GM18511 (cell line): ENCODE measurements around the gene MDM1.

Experiments
- ATAC-seq: cut with Tn5 transposase; IDR thresholded peaks from one replicate; pipeline ENCODE4 v1.9.1; 2021; ENCODE audit warnings: mild to moderate bottlenecking, moderate library complexity; ENCODE audit not compliant: unreplicated experiment

Gene MDM1

DNA sequence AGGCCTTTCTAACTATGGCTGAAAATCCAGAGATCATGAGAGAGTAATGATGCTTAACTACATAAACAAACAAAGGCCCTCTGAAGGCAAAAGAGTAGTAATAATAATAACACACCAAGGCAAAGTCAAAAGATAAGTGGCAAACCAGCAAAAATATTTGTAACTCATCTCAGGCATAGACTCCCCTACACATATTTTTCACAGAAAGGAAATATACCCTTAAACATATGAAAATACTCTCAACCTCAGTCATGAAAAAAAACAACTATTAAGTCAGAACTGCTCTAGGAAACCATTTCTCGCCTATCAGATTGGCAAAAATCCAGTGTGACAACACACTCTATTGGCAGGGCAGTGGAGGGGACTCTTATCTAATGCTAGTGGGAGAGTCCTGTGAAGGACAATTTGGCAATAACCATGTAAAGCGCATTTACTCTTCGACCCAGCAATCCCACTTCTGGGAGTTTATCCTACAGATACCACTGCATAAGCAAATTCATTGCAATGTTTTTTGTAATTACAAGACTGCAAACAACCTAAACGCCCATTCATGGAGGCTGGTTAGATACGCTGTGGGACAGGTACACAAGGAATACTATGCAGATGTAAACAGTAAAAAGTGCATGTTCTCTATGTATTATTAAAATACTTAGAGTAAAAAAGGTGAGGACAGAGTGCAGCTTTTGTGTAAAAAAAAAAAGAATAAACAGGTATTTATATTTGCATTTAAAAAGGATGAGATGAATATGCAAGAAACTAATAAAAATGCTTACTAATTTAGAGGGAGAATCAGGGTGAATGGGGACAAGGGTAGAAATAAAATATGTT, 52.7 kb downstream of the MDM1 start:
- no peak for ATAC-seq

DNA sequence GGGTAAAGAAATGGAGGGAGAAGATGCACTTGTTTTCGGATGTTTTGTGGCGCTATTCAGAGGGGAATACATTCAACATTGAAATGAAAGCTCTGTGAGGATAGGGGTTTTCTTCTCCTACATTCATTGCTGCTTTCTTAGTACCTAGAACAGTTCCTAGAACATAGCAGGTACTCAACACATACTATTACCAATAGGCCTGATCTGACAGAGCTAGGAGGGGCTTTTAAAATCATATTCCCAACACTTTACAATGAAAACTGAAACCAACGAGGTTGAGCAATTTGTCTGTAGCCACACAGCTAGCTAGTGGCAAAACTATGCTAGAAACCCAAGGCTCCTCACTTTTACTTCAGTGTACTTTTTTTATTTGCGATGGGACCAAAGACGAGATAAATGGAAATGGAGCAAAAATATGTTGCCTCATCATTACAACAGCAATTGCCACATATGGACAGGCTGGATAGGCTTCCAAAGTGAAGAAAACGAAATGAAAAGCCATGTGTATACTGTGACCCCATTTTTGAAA, 55.7 kb downstream of the MDM1 start:
- no peak for ATAC-seq

DNA sequence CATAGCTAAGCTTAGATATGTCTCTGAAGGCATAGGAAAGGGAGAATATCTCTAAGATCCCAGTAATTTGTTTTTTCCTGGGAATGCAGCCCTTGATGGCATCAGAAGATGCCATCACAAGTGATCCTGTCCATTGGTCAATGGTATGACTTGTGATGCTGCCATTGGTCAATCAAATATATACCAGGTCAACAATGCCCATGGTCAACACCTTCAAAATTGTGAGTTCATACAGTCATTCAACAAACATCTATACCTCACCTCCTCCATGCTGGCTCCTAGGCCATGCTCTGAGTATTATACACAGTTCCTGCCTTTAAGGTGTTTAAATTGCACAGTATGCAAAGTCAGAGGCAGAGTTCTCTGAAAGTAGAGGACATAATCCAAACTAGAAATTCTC, 59.4 kb downstream of the MDM1 start:
- ATAC-seq: no peak

DNA sequence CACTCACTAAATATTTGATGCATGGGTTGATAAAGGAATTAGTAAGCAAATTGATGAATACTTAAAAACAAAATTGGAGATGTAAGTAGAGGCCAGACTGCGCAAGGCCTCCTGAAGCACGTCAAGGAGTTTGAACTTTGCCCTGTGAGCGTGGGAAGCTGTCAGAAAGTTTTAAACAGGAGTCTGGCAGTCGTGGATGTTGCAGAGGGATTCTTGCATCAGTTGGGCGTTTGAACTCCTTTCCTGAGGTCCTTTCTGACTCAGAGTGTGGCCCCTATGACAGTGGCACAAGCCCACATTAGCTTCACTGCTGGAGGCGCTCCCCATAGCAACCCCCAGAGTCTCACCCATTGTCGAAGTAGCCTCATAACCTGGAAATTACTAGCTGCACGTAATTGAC, 60.8 kb downstream of the MDM1 start:
- ATAC-seq: no peak

DNA sequence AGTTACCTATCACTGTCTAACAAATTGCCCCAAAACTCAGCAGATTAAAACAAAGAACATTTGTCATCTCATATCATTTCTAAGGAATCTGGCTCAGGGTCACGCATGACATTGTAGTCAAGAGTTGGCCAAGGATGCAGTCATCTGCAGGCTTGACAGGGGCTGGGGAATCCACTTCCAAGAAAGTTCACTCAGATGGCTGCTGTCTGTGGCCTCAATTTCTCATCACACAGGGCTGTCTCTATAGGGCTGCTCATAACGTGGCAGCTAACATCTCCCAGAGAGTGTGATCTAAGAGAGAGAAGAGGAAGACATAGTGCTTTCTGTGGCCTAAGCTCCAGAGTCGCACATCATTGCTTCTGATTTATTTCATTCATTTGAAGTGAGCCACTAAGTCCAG, 61.8 kb downstream of the MDM1 start:
- no peak for ATAC-seq

DNA sequence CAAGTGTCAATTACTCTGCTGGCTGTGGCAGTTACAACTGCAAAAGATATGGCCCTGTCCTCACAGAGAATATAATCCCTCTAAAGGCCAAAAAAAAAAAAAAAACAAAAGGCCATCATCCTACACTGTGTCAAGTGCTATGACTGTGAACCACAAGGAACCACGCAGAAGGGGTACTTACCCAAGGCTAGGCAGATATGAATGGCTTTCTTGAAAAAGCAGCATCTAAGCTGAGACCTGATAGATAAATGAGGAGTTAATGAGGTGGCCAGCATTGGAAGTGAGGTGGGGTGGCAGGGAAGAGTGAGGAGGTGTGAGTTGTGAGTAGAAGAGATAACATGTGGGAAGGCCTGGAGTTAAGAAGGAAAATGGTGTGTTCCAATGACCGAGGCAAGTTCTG, 62.4 kb downstream of the MDM1 start:
- no peak for ATAC-seq

DNA sequence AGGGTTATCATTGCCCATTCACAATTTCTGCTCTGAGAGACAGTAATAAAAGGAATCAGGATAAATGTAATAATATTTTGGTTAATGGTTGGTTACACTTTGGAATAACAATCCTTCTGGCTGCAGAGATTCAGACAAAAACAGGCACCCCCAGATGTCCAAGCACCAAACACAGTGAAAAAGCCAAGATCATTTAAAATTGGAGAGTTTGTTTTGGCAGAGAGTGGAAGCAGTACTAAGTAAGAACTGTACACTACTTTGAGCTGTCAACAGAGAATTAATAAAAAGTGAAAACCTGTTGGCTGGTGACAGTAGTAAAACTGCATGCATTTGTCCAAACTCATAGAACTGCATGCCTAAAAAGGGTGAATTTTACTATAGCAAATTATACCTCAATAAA, 63.2 kb downstream of the MDM1 start:
- ATAC-seq: no peak

DNA sequence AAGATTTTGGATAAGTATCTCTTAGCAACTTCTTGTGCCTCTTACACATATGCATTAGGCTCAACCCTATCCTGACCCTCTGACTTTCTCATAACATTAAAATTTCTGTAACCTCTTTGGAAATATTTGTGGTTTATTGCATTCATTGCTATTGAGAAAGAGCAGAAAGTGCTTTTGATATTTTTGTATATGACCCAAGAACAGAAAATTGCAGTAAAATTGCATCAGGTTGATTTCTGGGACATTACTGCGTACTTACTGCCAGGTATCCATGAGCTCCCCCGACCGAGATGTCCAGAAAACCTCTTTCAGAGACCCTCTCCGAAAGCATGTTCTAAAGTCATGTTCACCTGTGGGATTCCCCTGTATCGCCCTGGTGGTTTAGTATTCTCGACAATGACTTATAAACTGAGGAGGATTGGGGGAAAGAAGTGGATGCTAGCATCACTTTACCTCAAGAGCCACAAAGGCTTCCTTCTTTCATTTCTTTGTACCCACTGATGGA, 64.2 kb downstream of the MDM1 start:
- ATAC-seq: no peak

DNA sequence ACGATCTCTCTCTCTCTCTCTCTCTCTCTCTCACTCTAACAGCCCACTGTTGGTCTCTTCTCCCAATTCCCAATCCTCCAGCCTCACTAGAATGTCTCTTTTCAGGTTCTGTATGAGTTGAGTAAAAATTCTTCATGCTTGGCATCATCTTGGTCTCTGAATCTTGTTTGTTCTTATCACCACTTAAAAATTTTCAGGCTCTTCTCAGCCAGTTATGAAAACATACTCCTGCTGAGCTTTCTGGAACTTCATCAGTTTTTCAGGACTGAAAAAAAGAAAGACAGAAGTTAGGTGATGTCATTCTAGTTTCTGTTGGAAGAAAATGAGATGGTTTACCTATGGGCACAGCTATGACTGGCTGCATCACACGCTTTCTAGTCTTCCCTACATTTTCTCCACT, 67.3 kb downstream of the MDM1 start:
- ATAC-seq: no peak

DNA sequence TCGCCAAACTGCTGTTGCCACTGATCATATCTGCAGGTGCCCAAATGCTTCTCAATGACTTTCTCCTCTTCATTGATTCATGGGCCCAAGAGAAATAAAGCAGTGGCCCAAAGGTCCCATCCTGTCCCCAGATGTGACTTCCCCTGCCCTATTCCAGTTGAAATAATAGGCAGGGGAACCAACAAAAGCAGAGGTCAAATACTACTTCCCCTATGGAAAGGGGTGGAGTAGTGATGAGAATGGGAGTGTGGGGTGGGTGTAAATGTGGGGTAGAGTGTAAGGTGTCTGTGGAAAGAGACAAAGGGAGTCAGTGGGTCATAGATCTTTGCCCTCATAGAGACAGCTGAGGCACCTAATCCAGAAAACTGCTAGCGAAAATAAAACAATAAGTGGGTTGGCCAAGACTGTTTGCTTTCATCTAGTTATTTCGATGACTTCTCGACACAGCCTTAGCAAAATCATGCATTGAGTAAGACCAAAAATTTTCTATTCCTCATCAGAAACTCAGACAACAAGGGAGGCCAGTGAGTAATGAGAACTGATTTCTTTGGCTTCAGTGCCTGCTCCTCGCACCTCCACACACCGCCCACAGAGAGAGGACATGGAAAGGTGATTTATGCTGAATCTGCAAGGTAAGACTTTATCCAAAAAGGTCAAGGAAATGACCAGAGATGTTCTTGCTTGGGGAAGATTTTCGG, 67.9 kb downstream of the MDM1 start:
- ATAC-seq: no peak

DNA sequence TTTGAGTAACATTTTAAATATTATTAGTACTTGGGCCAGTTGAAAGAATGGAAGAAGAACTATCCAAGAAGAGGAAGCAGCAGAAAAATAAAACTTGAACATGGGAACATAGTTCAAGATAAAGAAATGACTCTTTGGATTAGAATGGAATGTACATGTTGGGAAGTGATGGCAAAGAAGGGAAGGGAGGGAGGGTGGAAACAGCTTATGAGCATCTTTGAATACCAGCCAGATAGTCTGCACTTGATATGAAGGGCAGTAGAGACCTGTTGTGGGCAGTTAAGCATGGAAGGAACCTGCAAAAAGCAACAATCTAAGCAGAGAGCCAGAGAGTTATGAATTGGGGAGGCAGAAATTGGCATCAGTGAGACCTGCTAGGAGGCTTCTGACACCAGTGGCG, 68.8 kb downstream of the MDM1 start:
- ATAC-seq: no peak

DNA sequence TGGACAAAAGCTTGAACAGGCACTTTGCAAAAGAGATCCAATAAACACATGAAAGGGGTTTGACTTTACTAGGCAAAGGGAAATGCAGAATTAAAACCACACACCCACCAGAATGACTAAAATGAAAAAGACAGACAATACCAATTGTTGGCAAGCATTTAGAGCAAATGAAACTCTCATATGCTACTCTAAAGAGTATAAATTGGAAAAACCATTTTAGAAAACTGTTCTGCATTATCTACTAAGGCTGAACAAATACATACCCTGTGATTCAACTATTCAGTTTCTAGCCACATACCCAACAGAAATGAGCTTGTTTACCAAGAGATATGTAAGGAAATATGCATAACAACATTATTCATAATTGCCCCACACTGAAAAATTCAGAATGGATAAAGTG, 70.3 kb downstream of the MDM1 start:
- ATAC-seq: no peak

DNA sequence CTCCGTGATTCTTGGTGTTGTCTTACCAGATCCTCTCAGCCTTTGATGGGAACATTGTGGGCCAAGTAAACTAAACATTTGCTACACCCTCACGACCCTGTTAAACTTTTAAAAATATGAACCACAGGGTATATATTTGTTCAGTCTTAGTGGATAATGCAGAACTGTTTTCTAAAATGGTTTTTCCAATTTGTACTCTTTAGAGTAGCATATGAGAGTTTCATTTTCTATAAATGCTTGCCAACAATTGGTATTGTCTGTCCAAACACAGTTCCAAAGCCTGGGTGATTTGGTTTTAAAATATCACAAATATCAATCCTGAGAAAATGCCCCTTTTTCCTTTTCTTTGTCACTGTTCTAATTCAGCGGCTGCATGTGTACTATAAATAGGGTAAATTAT, 72.0 kb downstream of the MDM1 start:
- no peak for ATAC-seq

DNA sequence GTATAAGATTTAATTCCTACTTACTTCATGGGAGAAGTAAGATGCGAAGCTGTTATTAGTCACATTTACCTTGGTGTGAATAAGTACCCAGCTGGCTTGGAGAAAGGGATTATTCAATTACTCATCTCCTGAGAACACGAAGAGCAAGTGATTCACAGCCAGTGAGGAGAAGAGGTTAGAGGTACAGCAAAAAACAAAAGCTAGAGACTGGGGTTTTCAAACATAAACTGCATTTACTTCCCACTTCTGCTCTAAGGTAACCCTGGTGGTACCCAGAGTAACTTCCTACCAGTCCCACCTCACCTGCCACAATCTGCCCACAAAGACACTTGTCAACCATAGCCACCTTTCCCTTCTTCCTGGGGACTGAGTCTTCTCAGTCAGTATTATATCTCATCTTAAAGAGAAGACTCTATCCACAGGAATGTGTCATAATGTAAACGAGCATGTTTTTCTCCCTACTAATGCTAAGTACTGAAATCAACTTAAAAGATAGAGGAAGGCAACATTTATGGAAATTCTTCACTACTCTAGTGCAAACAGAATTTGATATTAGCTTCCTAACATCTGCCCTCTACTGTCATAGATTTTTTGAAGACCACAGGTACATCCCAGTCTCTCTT, 72.7 kb downstream of the MDM1 start:
- no peak for ATAC-seq

DNA sequence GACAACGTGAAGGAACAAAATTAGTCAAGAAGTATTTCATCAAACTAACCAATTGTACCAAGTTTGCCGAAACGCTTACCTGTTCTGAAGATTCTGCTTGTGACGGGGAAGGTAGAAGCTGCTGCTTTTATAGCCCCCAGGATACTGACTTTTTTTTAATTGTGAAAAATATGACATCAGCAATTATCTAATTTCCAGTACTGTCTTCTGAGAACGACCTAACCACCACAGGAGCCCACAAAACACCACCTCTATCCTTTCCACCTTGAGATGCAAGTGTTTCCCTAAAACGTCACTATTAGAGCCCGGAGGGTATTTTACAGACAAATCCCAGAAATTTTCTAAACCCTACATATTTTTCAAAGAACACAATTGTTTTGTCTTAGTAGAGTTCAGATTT, 78.7 kb downstream of the MDM1 start, which contains the start of gene IL22:
Gene IL22 (minus strand): TSS at position 101 of the 400 bp plus-strand sequence. CDS start 156 bp downstream, outside the sequence.
- ATAC-seq: no peak

DNA sequence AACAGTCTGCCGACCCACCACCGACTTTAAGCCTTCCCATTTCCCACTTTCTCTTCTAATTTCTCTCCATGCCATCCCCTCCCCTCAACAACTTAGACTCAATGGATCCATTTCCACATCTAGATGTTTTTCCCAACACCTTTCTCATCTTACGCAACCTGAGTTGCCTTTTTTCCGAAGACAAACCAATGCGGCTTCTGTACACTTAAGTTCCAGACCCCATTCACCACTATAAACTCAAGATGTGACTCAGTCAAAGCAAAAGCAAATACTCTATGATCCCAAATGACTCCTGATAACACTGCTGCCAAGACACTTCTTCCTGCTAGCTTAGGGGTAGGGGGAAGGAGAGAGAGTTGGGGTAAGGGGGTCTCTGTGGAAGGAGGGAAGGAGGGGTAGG, 80.1 kb downstream of the MDM1 start:
- ATAC-seq: no peak

DNA sequence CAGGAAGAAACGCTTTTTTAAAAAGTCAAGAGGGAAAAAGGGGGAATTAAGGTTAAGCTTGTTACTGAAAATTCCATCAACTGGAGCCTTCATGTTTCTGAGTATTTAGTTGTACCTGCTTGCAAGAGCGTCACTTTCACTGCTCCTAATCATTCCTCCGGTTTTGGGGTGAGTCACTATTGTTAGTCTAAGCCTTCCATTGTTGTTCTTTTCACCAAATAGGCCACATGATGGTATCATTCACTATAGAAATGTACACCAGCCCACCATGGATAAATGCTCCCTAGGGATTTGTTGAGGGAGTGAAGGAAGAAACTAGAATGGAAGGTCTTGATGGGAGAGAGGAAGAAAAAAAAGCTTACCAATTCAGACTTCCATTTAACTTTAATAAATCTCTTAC, 81.7 kb downstream of the MDM1 start:
- no peak for ATAC-seq

DNA sequence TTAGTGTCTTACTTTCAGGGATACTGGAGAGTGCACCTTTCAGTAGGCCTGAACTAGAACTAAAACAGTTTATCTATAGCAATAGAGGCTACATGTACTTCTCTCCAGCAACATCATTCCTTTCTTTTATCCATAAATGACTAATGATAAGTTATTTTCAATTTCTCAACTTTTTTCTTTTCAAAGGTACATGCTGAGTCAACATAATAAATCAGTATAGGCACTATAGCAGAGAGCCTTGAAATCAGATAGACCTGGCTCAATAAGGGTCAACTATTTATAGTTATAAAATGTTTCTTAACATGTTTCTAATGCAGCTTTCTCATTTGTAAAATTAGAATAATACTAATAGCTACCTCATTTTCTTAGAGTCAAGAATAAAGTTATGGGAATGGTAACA, 84.4 kb downstream of the MDM1 start:
- ATAC-seq: no peak

DNA sequence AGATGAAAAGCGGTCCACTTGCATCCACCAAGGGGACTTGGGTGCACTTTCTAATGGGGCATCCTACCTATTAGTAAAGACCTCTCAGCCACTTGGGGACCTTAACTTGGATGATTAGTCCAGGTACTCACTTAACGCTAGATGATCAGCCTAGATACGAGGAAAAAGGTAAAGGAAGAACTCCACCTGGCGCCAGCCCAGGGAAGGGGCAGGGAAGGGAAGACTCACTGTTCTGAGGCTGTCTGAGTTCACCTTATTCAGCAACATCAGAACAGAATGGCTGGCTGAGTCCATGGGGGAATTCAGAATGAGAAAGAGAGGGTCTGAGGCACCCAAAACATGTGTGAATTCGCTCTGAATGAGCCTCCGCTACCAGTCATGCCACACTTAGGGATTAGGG, 85.8 kb downstream of the MDM1 start:
- no peak for ATAC-seq

DNA sequence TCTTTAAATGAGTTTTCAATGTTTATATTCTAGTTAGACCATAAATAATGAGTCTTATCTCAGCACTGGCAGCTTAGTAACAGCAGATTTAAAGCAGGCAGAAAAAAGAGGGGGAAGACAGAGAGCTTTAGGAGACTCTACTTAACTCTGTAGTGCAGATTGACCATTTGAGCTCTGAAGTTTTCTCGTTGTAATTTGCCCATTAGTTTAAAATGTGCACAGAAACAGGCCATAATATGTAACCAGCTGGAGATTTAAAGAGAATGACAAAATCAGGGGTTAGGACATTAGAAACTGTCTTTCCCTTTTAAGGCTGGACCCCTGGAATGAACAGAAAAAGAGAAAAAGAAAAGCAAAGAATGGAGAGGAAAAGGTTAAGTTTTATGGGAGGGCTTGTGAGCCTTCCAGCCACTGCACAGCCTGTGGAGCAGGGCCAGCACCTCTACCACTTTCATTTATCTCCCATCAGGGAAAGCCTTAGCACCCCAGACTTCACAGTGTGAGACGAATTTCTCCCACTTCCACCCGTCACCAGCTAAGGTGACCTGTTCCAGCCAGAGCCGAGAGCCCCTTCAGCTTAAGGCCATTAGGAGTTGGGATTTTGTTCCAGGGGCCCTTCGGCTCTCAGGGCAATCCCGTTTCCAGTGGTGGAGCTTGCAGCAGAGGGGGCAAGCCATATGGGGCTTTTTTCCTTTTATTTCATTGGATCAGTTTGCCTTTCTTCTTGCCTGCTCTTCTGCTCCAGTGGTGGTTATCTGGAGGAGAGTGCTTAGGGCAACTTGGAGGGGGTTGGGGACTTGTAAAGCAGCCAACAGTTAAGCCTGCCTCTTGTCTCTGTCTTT, 86.8 kb downstream of the MDM1 start:
- no peak for ATAC-seq
